Psoas muscle (tissue), 8 donors: ENCODE measurements around the gene RAB33B. TPM values are rescaled to one million over a fixed set of nuclear protein-coding genes. Genes with fewer than 3 reads are reported as not detected.

Experiments
- ATAC-seq, 4 donors: fragments of 200-7000 bp; cut with Tn5 transposase; one replicate each; pipeline ENCODE4 v1.9.1; 2020; ENCODE audit warnings: moderate library complexity in 3 of 4, mild to moderate bottlenecking in 2 of 4
- DNase-seq, 2 donors: peaks; one replicate each; pipeline ENCODE4 v3.0.0-alpha.2; 2020
- H3K27ac ChIP-seq: fragments of 200-600 bp; one replicate; pipeline ENCODE4 v1.8.0; 2022
- H3K27me3 ChIP-seq, 3 donors: fragments of 200-600 bp in 1 of 3; one replicate each; pipeline versions ENCODE4 v1.6.1 to v1.8.0; 2013 to 2022; ENCODE audit warnings: low read length in 2 of 3, mild to moderate bottlenecking in 2 of 3, moderate library complexity in 1 of 3; ENCODE audit not compliant: insufficient read depth in 3 of 3
- H3K36me3 ChIP-seq, 2 donors: fragments of 200-600 bp in 1 of 2; one replicate each; pipeline versions ENCODE4 v1.6.1 to v1.8.0; 2013 to 2022; ENCODE audit warnings: low read depth in 1 of 2, mild to moderate bottlenecking in 1 of 2, moderate library complexity in 1 of 2; ENCODE audit not compliant: insufficient read depth in 1 of 2
- H3K4me1 ChIP-seq: fragments of 200-600 bp; one replicate; pipeline ENCODE4 v1.8.0; 2022
- H3K4me3 ChIP-seq: fragments of 200-600 bp; one replicate; pipeline ENCODE4 v1.8.0; 2022; ENCODE audit warnings: mild to moderate bottlenecking
- H3K9me3 ChIP-seq: fragments of 200-600 bp; one replicate; pipeline ENCODE4 v1.8.0; 2022
- WGBS, 3 donors: extraction: QIAGEN DNeasy Blood & Tissue Kit; methylation state at CpG; one replicate each; pipeline versions ENCODE4 v1.1.6 to v1.1.7; 2013; 5-methylcytosine and 5-hydroxymethylcytosine counted together
- intact Hi-C, 2 donors: fragments of 100-400 bp; cut with DNase I; formaldehyde crosslinking; loops; one replicate each; pipeline versions ENCODE4 v1.11.0 to v1.14.2; 2022
- polyA plus RNA-seq, 3 donors: library from polyadenylated mRNA; stranded (reverse); fragments of 200-250 nt; gene quantifications; one replicate each; pipeline ENCODE4 v1.2.3, GENCODE V29; 2013
- total RNA-seq, 4 donors: library from RNA; stranded (reverse); fragmentation: NEBNext Ultra II Directional in 2 of 4; extraction: Animal tissue kit (Norgen Biotek cat#: 25700) in 2 of 4; gene quantifications; one replicate each; pipeline versions ENCODE4 v1.2.1 to v1.2.4, GENCODE V29; 2021 to 2023
- TF ChIP-seq, protein P1 (sequence below): fragments of 200-600 bp; IDR thresholded peaks from one replicate; pipeline ENCODE4 v1.8.0; 2022; ENCODE audit warnings: antibody characterized with exemption
- donor health status: healthy with polysubstance abuse.
- donor health status: DM: no; HTN: no; CAD: no; lungs with moderate emphysema.
- donor health status: Bipolar disorder and iron deficiency.
- donor health status: healthy.
- donor health status: DM: yes; HTN: yes; CAD: no.
- donor health status: DM: no; HTN: no; CAD: no.
- donor health status: DM: no; HTN: no; CAD: no.
- donor health status: DM: yes; HTN: yes; CAD: no.

Gene RAB33B
- total and polyA plus RNA-seq, 7 donors, result 1.3 to 4.0 (median 3.4) TPM

- intact Hi-C loops, result no loop called here
- Histone ChIP-seq H3K4me3 (no peak overlapping the region), H3K36me3 (no peaks in the 10 kb centered on the region), H3K9me3 (no peaks in the 10 kb centered on the region), H3K27ac (no peak overlapping the region), H3K27me3 (no peaks in the 10 kb centered on the region), H3K4me1 (no peaks in the 10 kb centered on the region)
- ATAC-seq (no peak), DNase-seq (no peak)
- 93 to 97% (median 94%) methylated on average over 3 of the region's 3 CpGs for WGBS, 3 donors
- TF ChIP-seq, protein P1, sequence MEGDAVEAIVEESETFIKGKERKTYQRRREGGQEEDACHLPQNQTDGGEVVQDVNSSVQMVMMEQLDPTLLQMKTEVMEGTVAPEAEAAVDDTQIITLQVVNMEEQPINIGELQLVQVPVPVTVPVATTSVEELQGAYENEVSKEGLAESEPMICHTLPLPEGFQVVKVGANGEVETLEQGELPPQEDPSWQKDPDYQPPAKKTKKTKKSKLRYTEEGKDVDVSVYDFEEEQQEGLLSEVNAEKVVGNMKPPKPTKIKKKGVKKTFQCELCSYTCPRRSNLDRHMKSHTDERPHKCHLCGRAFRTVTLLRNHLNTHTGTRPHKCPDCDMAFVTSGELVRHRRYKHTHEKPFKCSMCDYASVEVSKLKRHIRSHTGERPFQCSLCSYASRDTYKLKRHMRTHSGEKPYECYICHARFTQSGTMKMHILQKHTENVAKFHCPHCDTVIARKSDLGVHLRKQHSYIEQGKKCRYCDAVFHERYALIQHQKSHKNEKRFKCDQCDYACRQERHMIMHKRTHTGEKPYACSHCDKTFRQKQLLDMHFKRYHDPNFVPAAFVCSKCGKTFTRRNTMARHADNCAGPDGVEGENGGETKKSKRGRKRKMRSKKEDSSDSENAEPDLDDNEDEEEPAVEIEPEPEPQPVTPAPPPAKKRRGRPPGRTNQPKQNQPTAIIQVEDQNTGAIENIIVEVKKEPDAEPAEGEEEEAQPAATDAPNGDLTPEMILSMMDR, result no peak
Observed at GRCh38 chr4:139483000-139483399, 29.1 kb downstream of the RAB33B start.

- TF ChIP-seq, protein P1, result no peak
- ATAC-seq, result no peak
- 80 to 89% (median 87%) methylated on average over 11 of the region's 11 CpGs for WGBS, 3 donors
Observed at GRCh38 chr4:139484783-139485311, 30.9 kb downstream of the RAB33B start.

GRCh38 chr4:139488442-139488841, 34.5 kb downstream of the RAB33B start:
- Histone ChIP-seq H3K4me1 (no peaks in the 10 kb centered on the region), H3K27ac (no peak overlapping the region), H3K36me3 (no peaks in the 10 kb centered on the region), H3K9me3 (no peaks in the 10 kb centered on the region), H3K27me3 (no peaks in the 10 kb centered on the region), H3K4me3 (no peak overlapping the region)
- ATAC-seq (no peak), DNase-seq (no peak)
- TF ChIP-seq, protein P1, result no peak
- 83 to 91% (median 90%) methylated on average over 3 of the region's 3 CpGs for WGBS, 3 donors
- intact Hi-C loops, result no loop called here

More at GRCh38 chr4:139484783-139485311, 30.9 kb downstream of the RAB33B start:
- intact Hi-C loops, result no loop called here
- no peak for DNase-seq
- H3K27me3 ChIP-seq, result no peaks in the 10 kb centered on the region
- H3K27ac ChIP-seq, result no peak overlapping the region
- no peaks in the 10 kb centered on the region for H3K36me3 ChIP-seq
- H3K4me3 ChIP-seq, result no peak overlapping the region
- no peaks in the 10 kb centered on the region for H3K9me3 ChIP-seq
- no peaks in the 10 kb centered on the region for H3K4me1 ChIP-seq

GRCh38 chr4:139489638-139490037, 35.7 kb downstream of the RAB33B start:
- intact Hi-C loops, result no loop called here
- ATAC-seq, result no peak

More at GRCh38 chr4:139489638-139490037, 35.7 kb downstream of the RAB33B start:
- no peak overlapping the region for H3K4me3 ChIP-seq
- TF ChIP-seq, protein P1, result no peak
- no peaks in the 10 kb centered on the region for H3K27me3 ChIP-seq
- H3K4me1 ChIP-seq, result no peaks in the 10 kb centered on the region
- DNase-seq, result no peak
- no peaks in the 10 kb centered on the region for H3K36me3 ChIP-seq
- H3K9me3 ChIP-seq, result no peaks in the 10 kb centered on the region
- no peak overlapping the region for H3K27ac ChIP-seq
